Activated CD4-positive, CD25-positive, alpha-beta regulatory T cell treated with anti-CD3 and anti-CD28 coated beads, Interleukin-2, amount 50 U/mL, for 16 hours (primary cell): ENCODE measurements around the gene GNG7.
A peak's percentile ranks its signal among the peaks of the same experiment; 100 is the strongest.
"Not testable (repeated sequence)": the region's sequence is repeated elsewhere in the genome, so short reads cannot be mapped to it uniquely, and the experiment has no call there.

Source experiments
- DNase-seq: peaks from one replicate; pipeline ENCODE4 v3.0.0-alpha.2; 2020; ENCODE audit warnings: low read depth, low spot score

Gene GNG7

GRCh38 chr19:2464389-2464788 lies 238.1 kb downstream of the GNG7 start:
- no peak for DNase-seq

DNA sequence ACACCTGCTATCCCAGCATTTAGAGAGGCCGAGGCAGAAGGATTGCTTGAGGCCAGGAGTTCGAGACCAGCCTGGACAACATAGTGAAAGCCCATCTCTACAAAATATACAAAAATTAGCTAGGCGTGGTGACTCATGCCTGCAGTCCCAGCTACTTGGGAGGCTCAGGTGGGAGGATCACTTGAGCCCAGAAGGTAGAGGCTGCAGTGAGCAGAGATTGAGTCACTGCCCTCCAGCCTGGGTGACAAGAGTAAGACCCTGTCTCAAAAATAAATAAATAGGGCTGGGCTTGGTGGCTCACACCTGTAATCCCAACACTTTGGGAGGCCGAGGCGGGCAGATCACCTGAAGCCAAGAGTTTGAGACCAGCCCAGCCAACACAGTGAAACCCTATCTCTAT lies 238.8 kb downstream of the GNG7 start:
- DNase-seq = not testable (repeated sequence)

DNA sequence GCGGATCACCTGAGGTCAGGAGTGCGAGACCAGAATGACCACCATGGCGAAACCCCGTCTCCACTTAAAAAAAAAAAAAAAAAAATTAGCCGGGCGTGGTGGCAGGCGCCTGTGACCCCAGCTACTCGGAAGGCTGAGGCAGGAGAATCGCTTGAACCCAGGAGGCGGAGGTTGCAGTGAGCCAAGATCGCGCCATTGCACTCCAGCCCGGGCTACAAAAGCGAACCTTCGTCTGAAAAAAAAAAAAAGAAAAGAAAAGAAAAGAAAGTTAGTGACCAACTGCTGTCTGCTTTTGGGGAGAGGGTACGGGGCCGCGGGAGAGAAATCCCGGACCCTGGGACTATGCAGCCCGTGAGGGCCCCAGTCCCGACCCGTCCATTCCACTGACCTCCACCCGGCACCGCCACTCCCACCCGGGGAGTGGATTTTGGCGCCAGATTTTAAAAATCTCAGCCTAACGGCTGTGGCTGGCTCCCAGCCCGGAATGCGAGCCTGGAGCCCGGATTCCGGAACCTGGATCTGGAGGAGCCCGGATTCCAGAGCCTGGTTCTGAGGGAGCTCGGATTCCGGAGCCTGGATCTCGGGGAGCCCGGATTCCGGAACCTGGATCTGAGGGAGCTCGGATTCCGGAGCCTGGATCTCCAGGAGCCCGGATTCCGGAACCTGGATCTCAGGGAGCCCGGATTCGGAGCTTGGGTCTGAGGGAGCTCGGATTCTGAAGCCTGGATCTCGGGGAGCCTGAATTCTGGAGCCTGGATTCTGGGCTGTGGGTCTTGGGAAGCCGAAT lies 239.7 kb downstream of the GNG7 start:
- DNase-seq = no peak

- peak; percentile 37 for DNase-seq
Observed at GRCh38 chr19:2461751-2462634, 240.5 kb downstream of the GNG7 start.
